GM19455 (cell line): ENCODE data around the gene LIPH.
A peak's percentile ranks its signal among the peaks of the same experiment; 100 is the strongest.

Source experiments
- ATAC-seq: cut with Tn5 transposase; IDR thresholded peaks from one replicate; pipeline ENCODE4 v1.9.1; 2021; ENCODE audit not compliant: unreplicated experiment

Gene LIPH

GRCh38 chr3:185549122-185549521 lies 3.3 kb downstream of the LIPH start:
- ATAC-seq = no peak

DNA sequence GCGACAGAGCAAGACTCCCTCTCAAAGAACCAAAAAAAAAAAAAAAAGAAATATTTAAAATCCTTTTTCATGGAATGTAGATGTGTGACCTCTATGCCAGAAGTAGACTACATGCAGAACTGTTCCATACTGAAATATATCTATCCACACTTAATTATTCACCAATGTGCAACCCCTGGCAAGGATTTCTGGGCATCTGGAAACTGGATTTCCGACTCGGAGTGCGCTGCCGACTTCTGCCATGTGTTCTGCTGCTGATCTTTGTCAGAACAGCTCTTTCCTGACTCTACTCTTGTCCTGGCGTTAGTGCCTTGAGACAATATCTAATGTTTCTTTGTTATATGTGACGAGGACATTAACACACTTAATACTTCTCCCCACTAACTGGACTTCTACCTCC lies 11.7 kb downstream of the LIPH start:
- no peak for ATAC-seq

GRCh38 chr3:185539934-185540333 lies 12.5 kb downstream of the LIPH start:
- no peak for ATAC-seq

DNA sequence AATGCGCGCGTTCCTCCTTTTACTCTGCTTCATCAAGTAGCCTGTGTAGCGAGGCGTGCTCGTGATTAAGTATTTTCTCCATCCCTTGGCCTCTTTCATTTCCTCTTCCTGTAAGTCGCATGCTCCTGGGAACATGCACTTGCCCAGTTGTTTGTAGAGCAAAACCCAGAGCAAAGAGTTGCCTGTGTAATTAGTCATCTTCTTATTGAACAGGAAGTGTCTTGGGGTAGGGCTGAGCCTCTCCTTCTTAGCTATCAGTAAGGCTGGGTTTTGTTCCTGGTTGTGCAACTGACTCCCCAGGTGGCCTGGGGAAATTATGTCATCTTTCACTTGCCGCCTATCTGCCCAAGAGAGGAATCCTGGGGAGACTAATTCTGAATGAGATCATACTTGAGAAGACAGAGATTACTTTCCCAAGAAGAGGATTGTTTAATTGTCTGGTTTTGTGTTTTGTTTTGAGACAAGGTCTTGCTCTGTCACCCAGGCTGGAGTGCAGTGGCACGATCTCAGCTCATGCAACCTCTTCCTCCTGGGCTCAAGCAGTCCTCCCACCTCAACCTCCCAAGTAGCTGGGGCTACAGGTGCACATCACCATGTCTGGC lies 14.9 kb downstream of the LIPH start:
- peak; percentile 99 for ATAC-seq

GRCh38 chr3:185534511-185534910 lies 17.9 kb downstream of the LIPH start:
- ATAC-seq = no peak

DNA sequence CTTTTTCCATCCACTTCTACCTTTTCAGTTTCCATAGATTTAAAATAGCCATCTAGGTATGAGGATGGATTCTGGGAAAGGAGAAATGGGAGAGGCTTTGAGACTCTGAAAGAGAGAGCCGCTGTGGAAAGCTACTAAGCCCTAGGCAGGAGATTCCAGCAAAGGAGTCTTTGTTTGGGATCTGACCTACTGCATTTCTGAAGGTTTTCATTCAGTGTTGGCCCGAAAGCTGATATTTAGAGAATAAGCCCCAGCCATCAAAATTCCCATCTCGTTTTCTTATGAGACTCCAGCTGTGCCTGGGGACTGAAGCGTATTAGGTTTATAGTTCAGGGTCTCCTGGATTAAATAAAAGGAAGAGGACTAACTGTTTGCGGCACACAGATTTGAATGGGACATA lies 19.5 kb downstream of the LIPH start:
- no peak for ATAC-seq

GRCh38 chr3:185530856-185531255 lies 21.5 kb downstream of the LIPH start:
- ATAC-seq = no peak

DNA sequence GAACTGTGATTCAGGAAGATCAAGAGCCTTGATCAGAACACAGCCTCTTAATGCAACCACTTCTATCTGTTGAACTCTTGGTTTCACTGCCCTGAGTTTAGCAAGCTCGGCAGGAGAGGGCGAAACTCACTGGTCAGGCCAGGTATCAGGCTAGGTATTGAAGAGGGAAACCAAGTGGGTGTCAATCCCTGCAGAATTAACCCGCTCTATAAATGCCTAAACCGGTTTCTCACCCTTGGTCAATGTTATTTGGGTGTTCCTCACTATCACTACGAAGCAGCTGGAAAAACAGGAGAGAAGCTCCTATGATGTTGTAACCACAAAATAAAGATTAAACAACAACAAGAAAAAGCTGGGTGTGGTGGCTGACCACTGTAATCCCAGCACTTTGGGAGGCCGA lies 23.9 kb downstream of the LIPH start:
- no peak for ATAC-seq

GRCh38 chr3:185527364-185527763 lies 25.0 kb downstream of the LIPH start:
- no peak for ATAC-seq

DNA sequence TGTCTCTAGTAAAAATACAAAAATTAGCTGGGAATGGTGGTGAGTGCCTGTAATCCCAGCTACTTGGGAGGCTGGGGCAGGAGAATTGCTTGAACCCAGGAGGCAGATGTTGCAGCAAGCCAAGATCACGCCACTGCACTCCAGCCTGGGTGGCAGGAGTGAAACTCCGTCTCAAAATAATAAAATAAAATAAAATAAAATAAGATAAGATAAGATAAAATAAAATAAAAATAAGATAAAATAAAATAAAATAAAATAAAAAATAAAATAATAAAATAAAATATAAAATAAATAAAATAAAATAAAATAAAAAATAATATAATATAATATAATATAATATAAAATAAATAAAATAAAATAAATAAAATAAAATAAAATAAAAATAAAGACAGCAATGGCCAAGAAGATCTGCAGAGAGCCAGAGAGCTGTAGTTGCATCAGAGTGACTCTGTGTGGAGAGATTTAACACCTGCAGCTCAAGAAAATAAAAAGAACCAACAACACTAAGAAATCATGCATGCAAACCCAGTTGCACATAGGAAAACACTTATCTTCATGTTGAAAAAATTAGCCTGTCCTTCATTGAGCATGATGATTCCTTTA lies 25.9 kb downstream of the LIPH start:
- ATAC-seq = no peak

GRCh38 chr3:185521349-185522138 lies 30.8 kb downstream of the LIPH start:
- ATAC-seq = no peak

DNA sequence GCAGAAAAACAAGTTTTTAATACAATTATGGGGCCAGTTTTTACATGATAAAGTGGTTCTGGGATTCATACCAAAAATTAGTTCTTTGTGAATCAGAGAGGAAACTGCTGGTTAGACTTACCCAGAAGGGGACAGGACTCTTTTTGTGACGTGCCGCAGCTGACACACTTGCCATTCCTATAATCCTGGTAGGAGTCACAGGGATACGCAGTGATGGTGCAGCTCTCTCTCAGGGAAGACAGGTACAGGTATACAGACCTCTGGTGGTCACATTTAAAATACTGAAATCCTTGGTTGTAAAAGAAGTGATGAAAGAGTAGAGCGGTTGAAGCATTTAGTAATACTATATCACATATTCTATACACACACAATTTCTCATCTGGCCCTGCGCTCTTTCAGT lies 33.4 kb downstream of the LIPH start:
- no peak for ATAC-seq

- ATAC-seq = peak; percentile 85
Measured at GRCh38 chr3:185517387-185518130, 34.8 kb downstream of the LIPH start.

- no peak for ATAC-seq
Measured at GRCh38 chr3:185511711-185512110, 40.7 kb downstream of the LIPH start.

- ATAC-seq = no peak
Measured at GRCh38 chr3:185508335-185508991, 43.9 kb downstream of the LIPH start.

DNA sequence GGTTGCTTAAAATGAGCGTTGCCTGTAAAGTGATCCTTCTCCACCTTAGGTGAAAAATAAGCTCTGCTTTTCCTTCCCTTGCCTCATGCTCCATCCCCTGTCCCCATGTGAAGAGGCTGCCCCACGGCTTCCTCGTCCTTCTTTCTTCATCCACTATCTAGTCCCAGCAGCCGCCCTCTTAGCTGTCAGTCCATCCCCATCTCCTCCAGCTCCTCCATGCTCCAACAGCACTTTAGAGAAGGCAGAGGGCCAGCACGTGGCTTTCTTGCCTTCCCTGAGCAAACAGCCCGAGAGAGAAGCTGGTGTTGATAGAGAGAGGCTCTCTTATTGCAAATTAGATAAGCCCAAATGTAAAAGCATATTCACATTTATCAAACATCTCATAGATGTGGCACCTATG lies 44.5 kb downstream of the LIPH start:
- no peak for ATAC-seq

DNA sequence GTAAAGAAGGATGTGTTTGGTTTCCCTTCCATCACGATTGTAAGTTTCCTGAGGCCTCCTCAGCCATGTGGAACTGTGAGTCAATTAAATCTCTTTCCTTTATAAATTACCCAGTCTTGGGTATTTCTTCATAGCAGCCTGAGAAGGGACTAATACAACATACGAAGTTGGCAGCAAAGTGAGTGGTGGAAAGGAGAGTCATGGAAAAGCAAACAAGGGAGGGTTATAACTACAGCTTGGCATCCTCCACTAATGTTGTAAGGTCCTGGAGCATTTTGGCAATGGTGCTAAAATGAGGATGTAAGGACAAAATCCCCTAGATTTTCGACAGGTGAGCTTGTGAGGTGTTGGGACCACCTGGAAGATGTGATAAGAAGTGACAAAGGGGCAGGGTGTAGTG lies 47.8 kb downstream of the LIPH start:
- ATAC-seq = no peak

- no peak for ATAC-seq
Measured at GRCh38 chr3:185503521-185503920, 48.9 kb downstream of the LIPH start.

DNA sequence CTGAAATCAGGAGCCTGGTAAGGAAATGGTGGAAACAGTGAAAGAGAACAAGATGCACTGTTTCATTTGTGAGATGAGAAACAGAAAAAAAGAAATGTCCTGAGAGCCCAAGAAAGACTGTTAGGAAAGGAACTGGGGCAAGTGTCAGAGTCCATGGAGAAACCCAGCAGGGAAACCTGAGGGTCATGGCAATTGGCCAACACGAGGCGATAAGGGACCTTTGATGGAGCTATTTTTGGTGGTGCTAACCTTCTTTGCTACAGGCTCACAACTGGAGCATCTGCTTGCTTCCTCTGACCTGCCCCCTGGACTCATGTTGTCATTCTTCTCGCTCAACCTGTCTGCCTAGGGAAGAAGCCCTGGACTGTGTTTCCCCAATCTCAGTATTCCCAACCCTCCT lies 49.4 kb downstream of the LIPH start:
- ATAC-seq = no peak

DNA sequence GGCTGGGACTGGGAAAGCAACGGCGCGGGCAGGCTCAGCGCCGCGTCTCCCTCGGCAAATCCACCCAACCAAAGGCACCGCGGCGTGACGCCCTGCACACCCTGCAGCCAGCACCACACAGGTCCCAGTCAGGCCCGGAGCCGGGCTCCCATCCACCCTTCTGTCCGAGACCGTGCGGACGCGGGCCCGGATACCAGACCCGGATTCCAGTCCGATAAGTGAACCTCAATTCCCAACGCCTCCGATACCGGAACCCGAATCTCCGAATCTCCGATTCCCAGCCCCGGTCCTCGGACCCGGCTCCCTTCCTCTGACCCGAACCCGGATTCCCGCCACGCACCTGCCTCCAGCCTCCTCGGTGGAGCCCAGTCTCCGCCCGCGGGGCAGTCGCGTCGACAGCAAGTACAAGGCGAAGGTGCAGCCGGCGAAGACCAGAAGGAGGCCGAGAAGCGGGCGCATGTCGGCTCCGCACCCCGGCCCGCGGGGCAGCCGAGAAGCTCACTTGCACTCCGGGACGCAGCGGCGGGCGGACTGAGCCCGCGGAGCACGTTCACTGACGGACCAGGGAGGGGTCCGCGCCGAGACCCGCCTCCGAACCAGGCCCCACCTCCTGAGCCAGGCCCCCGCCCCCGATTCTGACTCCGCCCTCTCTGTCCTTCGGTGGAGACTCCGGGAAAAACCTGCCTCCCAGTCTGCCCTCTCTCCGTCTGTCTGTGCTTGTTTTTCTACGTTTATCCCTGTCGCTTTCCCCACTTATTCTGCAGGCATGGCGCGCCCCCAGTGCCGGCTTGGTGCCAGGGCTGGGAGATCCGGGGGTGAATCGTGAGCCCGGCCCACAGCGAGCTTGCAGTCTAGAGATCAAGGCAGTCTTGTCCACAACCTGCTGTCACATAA lies 53.6 kb downstream of the LIPH start, which contains the start of gene TMEM41A:
Gene TMEM41A (minus strand): TSS at position 533 of the 894 bp plus-strand sequence. CDS start 74 bp downstream, at position 459.
- ATAC-seq = peak; percentile 94
